ENCODE measurements around the gene CFAP68.

DNA sequence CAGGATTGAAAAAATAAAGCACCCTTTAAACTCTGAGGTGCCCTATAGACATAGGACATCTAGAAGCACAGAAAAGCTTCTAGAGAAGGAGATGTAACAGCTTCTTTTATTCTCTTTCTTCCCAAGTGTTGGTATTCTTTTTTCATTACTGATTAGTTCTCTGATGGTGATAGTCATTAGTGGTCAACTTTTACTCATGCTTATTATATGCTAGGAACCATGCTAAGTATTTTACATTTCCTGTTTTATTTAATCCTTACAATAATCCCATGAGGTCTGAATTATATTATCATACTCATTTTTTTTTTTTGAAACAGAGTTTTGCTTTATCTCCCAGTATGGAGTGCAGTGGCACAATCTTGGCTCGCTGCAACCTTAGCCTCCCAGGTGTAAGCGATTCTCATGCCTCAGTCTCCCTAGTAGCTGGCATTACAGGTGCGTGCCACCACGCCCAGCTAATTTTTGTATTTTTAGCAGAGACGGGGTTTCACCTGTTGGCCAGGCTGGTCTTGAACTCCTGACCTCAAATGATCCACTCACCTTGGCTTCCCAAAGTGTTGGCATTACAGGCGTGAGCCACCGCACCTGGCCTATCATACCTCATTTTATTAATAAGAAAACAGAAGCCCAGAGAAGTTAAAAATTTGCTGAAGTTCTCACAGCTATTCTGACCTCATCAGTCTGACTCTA is 42.3 kb downstream of the CFAP68 start:
- TF ChIP-seq, protein P1, sequence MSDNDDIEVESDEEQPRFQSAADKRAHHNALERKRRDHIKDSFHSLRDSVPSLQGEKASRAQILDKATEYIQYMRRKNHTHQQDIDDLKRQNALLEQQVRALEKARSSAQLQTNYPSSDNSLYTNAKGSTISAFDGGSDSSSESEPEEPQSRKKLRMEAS (IDR thresholded peaks at IDR 0.05): no peak
- no peak for TF ChIP-seq POLR2A (IDR thresholded peaks at IDR 0.05; ENCODE audit: control extremely low read depth in 1 of 2, low read depth in 2 of 2, low read length in 2 of 2)
- TF ChIP-seq BACH1 (IDR thresholded peaks at IDR 0.05; ENCODE audit: low read length): no peak
- no peak for TF ChIP-seq RFX5 (IDR thresholded peaks at IDR 0.05; ENCODE audit: borderline replicate concordance, low read depth, low read length)
- no peak for TF ChIP-seq GABPA (IDR thresholded peaks at IDR 0.05; ENCODE audit: borderline replicate concordance, insufficient read depth, low read length)
- no peak for TF ChIP-seq CTBP2 (IDR thresholded peaks at IDR 0.05; ENCODE audit: borderline replicate concordance, insufficient read depth, insufficient read length, low read length)
- TF ChIP-seq, protein P2, sequence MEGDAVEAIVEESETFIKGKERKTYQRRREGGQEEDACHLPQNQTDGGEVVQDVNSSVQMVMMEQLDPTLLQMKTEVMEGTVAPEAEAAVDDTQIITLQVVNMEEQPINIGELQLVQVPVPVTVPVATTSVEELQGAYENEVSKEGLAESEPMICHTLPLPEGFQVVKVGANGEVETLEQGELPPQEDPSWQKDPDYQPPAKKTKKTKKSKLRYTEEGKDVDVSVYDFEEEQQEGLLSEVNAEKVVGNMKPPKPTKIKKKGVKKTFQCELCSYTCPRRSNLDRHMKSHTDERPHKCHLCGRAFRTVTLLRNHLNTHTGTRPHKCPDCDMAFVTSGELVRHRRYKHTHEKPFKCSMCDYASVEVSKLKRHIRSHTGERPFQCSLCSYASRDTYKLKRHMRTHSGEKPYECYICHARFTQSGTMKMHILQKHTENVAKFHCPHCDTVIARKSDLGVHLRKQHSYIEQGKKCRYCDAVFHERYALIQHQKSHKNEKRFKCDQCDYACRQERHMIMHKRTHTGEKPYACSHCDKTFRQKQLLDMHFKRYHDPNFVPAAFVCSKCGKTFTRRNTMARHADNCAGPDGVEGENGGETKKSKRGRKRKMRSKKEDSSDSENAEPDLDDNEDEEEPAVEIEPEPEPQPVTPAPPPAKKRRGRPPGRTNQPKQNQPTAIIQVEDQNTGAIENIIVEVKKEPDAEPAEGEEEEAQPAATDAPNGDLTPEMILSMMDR (IDR thresholded peaks at IDR 0.05; ENCODE audit: control extremely low read depth in 1 of 3, insufficient read depth in 1 of 3, low read depth in 1 of 3, low read length in 3 of 3): no peak
- no peak for TF ChIP-seq EP300 (IDR thresholded peaks at IDR 0.05; ENCODE audit: borderline replicate concordance in 1 of 2, low read depth in 2 of 2, low read length in 2 of 2)
- no peak for TF ChIP-seq CEBPB (IDR thresholded peaks at IDR 0.05; ENCODE audit: low read depth, low read length)
- TF ChIP-seq NRF1 (IDR thresholded peaks at IDR 0.05; ENCODE audit: low read depth, low read length): no peak
- TF ChIP-seq EZH2 (IDR thresholded peaks at IDR 0.05; ENCODE audit: low read depth, low read length, severe bottlenecking): no peak
- no peak for TF ChIP-seq ZNF274 (IDR thresholded peaks at IDR 0.05; ENCODE audit: borderline replicate concordance, extremely low read depth, low read length)
